ENCODE data around the gene LRFN2.

LRFN2 gene

GRCh38 chr6:40586369-40587201 is 579 bp downstream of the LRFN2 start:
- DNase-seq (ENCODE audit: low read depth in 1 of 2, low spot score in 1 of 2), result no peak

GRCh38 chr6:40585651-40586269 is 1.4 kb downstream of the LRFN2 start:
- DNase-seq (ENCODE audit: low read depth in 1 of 2, low spot score in 1 of 2), result no peak

- DNase-seq (ENCODE audit: low read depth in 1 of 2, low spot score in 1 of 2), result no peak
These were observed 1.9 kb downstream of the LRFN2 start for GRCh38 chr6:40585223-40585622.

GRCh38 chr6:40584741-40585140 is 2.4 kb downstream of the LRFN2 start:
- DNase-seq (ENCODE audit: low read depth in 1 of 2, low spot score in 1 of 2), result no peak

GRCh38 chr6:40583709-40584108 is 3.5 kb downstream of the LRFN2 start:
- no peak for DNase-seq (ENCODE audit: low read depth in 1 of 2, low spot score in 1 of 2)

- no peak for DNase-seq (ENCODE audit: low read depth in 1 of 2, low spot score in 1 of 2)
These were observed 4.3 kb downstream of the LRFN2 start for GRCh38 chr6:40582892-40583291.

GRCh38 chr6:40579101-40579500 is 8.1 kb downstream of the LRFN2 start:
- no peak for DNase-seq (ENCODE audit: low read depth in 1 of 2, low spot score in 1 of 2)

- DNase-seq (ENCODE audit: low read depth in 1 of 2, low spot score in 1 of 2), result no peak
These were observed 9.5 kb downstream of the LRFN2 start for GRCh38 chr6:40577672-40578071.

- no peak for DNase-seq (ENCODE audit: low read depth in 1 of 2, low spot score in 1 of 2)
These were observed 13.9 kb downstream of the LRFN2 start for GRCh38 chr6:40573221-40573620.

- no peak for DNase-seq (ENCODE audit: low read depth in 1 of 2, low spot score in 1 of 2)
These were observed 17.8 kb downstream of the LRFN2 start for GRCh38 chr6:40569162-40569910.

- no peak for DNase-seq (ENCODE audit: low read depth in 1 of 2, low spot score in 1 of 2)
These were observed 19.0 kb downstream of the LRFN2 start for GRCh38 chr6:40568062-40568708.

- DNase-seq (ENCODE audit: low read depth in 1 of 2, low spot score in 1 of 2), result no peak
These were observed 24.1 kb downstream of the LRFN2 start for GRCh38 chr6:40563111-40563510.

GRCh38 chr6:40559056-40559455 is 28.1 kb downstream of the LRFN2 start:
- DNase-seq (ENCODE audit: low read depth in 1 of 2, low spot score in 1 of 2), result no peak

- DNase-seq (ENCODE audit: low read depth in 1 of 2, low spot score in 1 of 2), result no peak
These were observed 29.1 kb downstream of the LRFN2 start for GRCh38 chr6:40558102-40558501.

GRCh38 chr6:40556881-40557280 is 30.3 kb downstream of the LRFN2 start:
- DNase-seq (ENCODE audit: low read depth in 1 of 2, low spot score in 1 of 2), result no peak

- DNase-seq (ENCODE audit: low read depth in 1 of 2, low spot score in 1 of 2), result no peak
These were observed 31.1 kb downstream of the LRFN2 start for GRCh38 chr6:40556023-40556422.

- DNase-seq (ENCODE audit: low read depth in 1 of 2, low spot score in 1 of 2), result no peak
These were observed 32.1 kb downstream of the LRFN2 start for GRCh38 chr6:40555092-40555491.

- no peak for DNase-seq (ENCODE audit: low read depth in 1 of 2, low spot score in 1 of 2)
These were observed 34.2 kb downstream of the LRFN2 start for GRCh38 chr6:40552941-40553340.

GRCh38 chr6:40551966-40552505 is 35.1 kb downstream of the LRFN2 start:
- DNase-seq (ENCODE audit: low read depth in 1 of 2, low spot score in 1 of 2), result no peak

- DNase-seq (ENCODE audit: low read depth in 1 of 2, low spot score in 1 of 2), result no peak
These were observed 36.7 kb downstream of the LRFN2 start for GRCh38 chr6:40550202-40551101.
